ENCODE measurements around the gene NRG2. TPM values are rescaled to one million over a fixed set of nuclear protein-coding genes. Genes with fewer than 3 reads are reported as not detected.

NRG2 gene
- total and polyA plus RNA-seq, 2 of the 8 experiments (the other 6 are each of a cell fraction or from before 2014, with no cell fraction given), result 0.27 to 0.54 TPM

DNA sequence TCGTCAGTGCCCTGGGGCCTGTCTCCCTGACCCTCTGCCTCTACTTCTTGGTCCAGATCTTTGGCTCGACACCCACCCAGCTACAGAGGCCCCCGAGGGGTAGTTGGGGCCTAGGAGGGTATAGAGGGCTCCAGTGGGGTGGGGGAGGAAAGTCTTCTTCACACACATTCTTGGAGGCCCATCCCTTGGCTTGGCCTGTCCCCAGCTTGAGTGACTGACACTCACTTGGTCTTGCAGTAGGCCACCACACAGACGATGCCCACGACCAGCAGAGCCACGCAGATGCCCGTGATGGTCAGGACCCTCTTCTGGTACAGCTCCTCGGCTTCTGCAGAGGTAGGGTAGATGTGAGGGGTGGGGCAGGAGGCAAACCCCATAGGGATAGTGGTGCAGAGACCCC is 187.6 kb downstream of the NRG2 start:
- H3K27ac ChIP-seq (ENCODE audit: low read depth, low read length), result no peak overlapping the region
- TF ChIP-seq CEBPB (IDR thresholded peaks at IDR 0.05; ENCODE audit: low read depth, low read length) (no peak), TAF1 (IDR thresholded peaks at IDR 0.05; ENCODE audit: low read depth, low read length) (no peak), POLR2A (IDR thresholded peaks at IDR 0.05; ENCODE audit: control extremely low read depth in 1 of 2, low read depth in 2 of 2, low read length in 2 of 2) (no peak), CBX5 (IDR thresholded peaks at IDR 0.05; ENCODE audit: low read depth, low read length) (no peak), MAFK (IDR thresholded peaks at IDR 0.05; ENCODE audit: low read depth, low read length) (no peak), MAX (IDR thresholded peaks at IDR 0.05) (no peak), POU5F1 (IDR thresholded peaks at IDR 0.05; ENCODE audit: low read depth, low read length) (no peak), SIRT6 (IDR thresholded peaks at IDR 0.05; ENCODE audit: low read length) (no peak), EP300 (IDR thresholded peaks at IDR 0.05; ENCODE audit: borderline replicate concordance in 1 of 2, low read depth in 2 of 2, low read length in 2 of 2) (no peak), NRF1 (IDR thresholded peaks at IDR 0.05; ENCODE audit: low read depth, low read length) (no peak), SP1 (IDR thresholded peaks at IDR 0.05; ENCODE audit: low read depth, low read length) (no peak), SUZ12 (IDR thresholded peaks at IDR 0.05; ENCODE audit: low read length) (no peak), SP2 (IDR thresholded peaks at IDR 0.05; ENCODE audit: low read length) (no peak), CTBP2 (IDR thresholded peaks at IDR 0.05; ENCODE audit: borderline replicate concordance, insufficient read depth, insufficient read length, low read length) (no peak), NANOG (IDR thresholded peaks at IDR 0.05; ENCODE audit: insufficient read depth, low read depth, low read length, poor library complexity, severe bottlenecking) (no peak)

More for the DNA sequence above, 187.6 kb downstream of the NRG2 start:
- no peak for FAIRE-seq
- Histone ChIP-seq H3K4ac (replicated peaks; ENCODE audit: insufficient read length, low read depth, low read length) (no peak overlapping the region), H3K27me3 (replicated peaks in 1 of 4; ENCODE audit: control insufficient read depth in 3 of 4, extremely low read depth in 1 of 4, insufficient read depth in 3 of 4, low read length in 3 of 4) (peaks cover 0 to 9% (median 0%) of the 10 kb centered on the region in 4 experiments; a peak in 2 of 7 replicates), H4K5ac (ENCODE audit: insufficient read length, low read depth, low read length) (no peak overlapping the region), H2AK5ac (ENCODE audit: low read depth, low read length) (no peak overlapping the region), H3K36me3 (ENCODE audit: control insufficient read depth in 2 of 4, insufficient read depth in 4 of 4, low read length in 3 of 4) (no peaks in the 10 kb centered on the region), H3K56ac (replicated peaks; ENCODE audit: insufficient read length, low read depth, low read length) (no peak overlapping the region), H3K79me1 (ENCODE audit: low read depth, low read length) (no peaks in the 10 kb centered on the region), H2BK120ac (replicated peaks; ENCODE audit: low read depth, low read length) (no peak overlapping the region), H3K79me2 (ENCODE audit: control insufficient read depth in 1 of 2, insufficient read depth in 2 of 2, low read length in 2 of 2) (no peaks in the 10 kb centered on the region), H4K8ac (ENCODE audit: extremely low read depth, insufficient read depth, low read length) (no peak overlapping the region), H3K14ac (ENCODE audit: insufficient read length) (no peak overlapping the region), H3K9me3 (ENCODE audit: insufficient read depth in 2 of 2, low read depth in 1 of 2, low read length in 1 of 2) (no peaks in the 10 kb centered on the region), H2BK5ac (ENCODE audit: low read depth, low read length) (no peak overlapping the region), H2BK15ac (ENCODE audit: low read length) (no peak overlapping the region), H2BK12ac (ENCODE audit: low read depth, low read length) (no peak overlapping the region), H3K4me1 (replicated peaks in 1 of 4; ENCODE audit: control insufficient read depth in 3 of 4, insufficient read depth in 4 of 4, low read length in 3 of 4) (no peaks in the 10 kb centered on the region), H3K18ac (ENCODE audit: extremely low read depth, low read length) (no peak overlapping the region), H3K9ac (replicated peaks in 1 of 4; ENCODE audit: extremely low read depth in 1 of 4, low read depth in 3 of 4, low read length in 3 of 4) (no peak overlapping the region), H3K4me3 (ENCODE audit: extremely low read depth in 1 of 4, insufficient read depth in 2 of 4, low read depth in 3 of 4, low read length in 4 of 4) (no peak overlapping the region), H2AFZ (ENCODE audit: low read length) (no peak overlapping the region), H4K91ac (replicated peaks; ENCODE audit: insufficient read length, low read length) (no peak overlapping the region), H2BK20ac (ENCODE audit: low read length) (no peak overlapping the region), H3K23ac (ENCODE audit: insufficient read length) (no peak overlapping the region), H3K4me2 (ENCODE audit: insufficient read depth in 1 of 2, low read depth in 2 of 2, low read length in 2 of 2) (no peak overlapping the region), H3K23me2 (ENCODE audit: low read depth, low read length) (0 out of 2 replicates have a peak, but pooled peaks cover 3% of the 10 kb centered on the region), H4K20me1 (replicated peaks in 1 of 2; ENCODE audit: control insufficient read depth in 1 of 2, insufficient read depth in 2 of 2, low read length in 2 of 2) (no peaks in the 10 kb centered on the region)
- 93% methylated on average over 8 of the region's 8 CpGs; no CpG with 5 or more reads in 1 of the 2 experiments for WGBS, 2 experiments (ENCODE audit: extremely low coverage in 1 of 2, insufficient coverage in 1 of 2, insufficient read length in 1 of 2, insufficient replicate concordance in 2 of 2, low coverage in 1 of 2, low lambda C conversion rate in 2 of 2, missing lambda C conversion rate in 1 of 2)
- no peak for DNase-seq (ENCODE audit: low read depth in 1 of 2, low spot score in 2 of 2)
- ChIA-PET CTCF (ENCODE audit: partially characterized antibody) (interaction anchor here (0.6 to 13.2 kb wide), 17 partner anchors 8 to 1414 kb away, joined by 3 to 173 read pairs (median 4); no protein-coding TSS in a partner anchor), POLR2A (ENCODE audit: partially characterized antibody) (no interaction called here)

All from H1 (cell line).